ENCODE results near the gene SAMD3.
A peak's percentile ranks its signal among the peaks of the same experiment; 100 is the strongest.
"Not testable (repeated sequence)": the region's sequence is repeated elsewhere in the genome, so short reads cannot be mapped to it uniquely, and the experiment has no call there.

The SAMD3 gene

DNA sequence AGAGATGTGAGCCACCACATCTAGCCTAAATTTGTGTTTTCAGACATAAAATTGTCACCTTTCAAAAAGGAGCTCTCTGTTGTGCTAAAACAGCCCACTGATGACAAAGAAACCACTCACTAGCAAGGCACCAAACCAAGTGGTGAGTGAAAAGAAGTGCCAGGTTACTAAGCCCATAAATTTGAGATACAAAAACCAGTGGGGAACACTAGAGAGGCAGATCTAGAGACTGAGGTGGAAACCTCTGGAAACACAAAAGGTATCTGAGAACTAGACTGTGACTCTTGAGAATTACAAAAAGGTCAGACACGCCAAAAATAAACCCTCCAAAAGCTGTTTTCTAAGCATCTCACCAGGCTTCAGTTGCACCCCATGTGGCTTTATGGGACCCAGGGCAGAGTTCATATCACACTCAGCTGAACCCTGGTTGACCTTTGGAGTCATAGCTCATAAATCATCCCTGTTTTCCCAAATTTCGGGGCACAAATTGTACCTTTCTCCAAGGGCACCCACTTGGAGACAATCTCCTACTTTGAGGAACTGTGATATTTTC is 24.2 kb downstream of the SAMD3 start:
- TF ChIP-seq POLR2A (IDR thresholded peaks at IDR 0.05; ENCODE audit: low read length), result no peak
- no peak for TF ChIP-seq GATA1 (IDR thresholded peaks at IDR 0.05; ENCODE audit: low read depth, low read length)
- no peak for DNase-seq

DNA sequence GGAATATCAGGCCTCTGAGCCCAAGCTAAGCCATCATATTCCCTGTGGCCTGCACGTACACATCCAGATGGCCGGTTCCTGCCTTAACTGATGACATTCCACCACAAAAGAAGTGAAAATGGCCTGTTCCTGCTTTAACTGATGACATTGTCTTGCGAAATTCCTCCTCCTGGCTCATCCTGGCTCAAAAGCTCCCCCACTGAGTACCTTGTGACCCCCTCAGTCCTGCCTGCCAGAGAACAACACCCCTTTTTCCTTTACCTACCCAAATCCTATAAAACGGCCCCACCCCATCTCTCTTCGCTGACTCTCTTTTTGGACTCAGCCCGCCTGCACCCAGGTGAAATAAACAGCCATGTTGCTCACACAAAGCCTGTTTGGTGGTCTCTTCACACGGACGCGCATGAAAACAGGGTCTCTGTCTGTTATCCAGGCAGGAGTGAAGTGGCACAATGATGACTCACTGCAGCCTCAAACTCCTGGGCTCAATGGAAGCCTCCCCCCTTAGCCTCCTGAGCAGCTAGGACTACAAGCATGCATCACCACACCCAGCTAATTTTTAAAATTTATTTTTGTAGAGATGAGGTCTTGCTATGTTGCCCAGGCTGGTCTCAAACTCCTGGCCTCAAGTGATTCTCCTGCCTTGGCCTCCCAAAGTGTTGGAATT is 24.8 kb downstream of the SAMD3 start:
- DNase-seq, result not testable (repeated sequence)

DNA sequence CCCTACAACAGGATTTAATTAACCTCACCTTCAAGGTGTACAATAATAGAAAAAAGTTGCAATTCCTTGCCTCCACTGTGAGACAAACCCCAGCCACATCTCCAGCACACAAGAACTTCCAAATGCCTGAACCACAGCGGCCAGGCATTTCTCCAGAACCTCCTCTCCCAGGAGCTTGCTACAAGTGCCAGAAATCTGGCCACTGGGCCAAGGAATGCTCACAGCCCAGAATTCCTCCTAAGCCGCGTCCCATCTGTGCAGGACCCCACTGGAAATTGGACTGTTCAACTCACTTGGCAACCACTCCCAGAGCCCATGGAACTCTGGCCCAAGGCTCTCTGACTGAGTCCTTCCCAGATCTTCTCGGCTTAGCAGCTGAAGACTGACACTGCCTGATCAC is 28.3 kb downstream of the SAMD3 start:
- not testable (repeated sequence) for DNase-seq

DNA sequence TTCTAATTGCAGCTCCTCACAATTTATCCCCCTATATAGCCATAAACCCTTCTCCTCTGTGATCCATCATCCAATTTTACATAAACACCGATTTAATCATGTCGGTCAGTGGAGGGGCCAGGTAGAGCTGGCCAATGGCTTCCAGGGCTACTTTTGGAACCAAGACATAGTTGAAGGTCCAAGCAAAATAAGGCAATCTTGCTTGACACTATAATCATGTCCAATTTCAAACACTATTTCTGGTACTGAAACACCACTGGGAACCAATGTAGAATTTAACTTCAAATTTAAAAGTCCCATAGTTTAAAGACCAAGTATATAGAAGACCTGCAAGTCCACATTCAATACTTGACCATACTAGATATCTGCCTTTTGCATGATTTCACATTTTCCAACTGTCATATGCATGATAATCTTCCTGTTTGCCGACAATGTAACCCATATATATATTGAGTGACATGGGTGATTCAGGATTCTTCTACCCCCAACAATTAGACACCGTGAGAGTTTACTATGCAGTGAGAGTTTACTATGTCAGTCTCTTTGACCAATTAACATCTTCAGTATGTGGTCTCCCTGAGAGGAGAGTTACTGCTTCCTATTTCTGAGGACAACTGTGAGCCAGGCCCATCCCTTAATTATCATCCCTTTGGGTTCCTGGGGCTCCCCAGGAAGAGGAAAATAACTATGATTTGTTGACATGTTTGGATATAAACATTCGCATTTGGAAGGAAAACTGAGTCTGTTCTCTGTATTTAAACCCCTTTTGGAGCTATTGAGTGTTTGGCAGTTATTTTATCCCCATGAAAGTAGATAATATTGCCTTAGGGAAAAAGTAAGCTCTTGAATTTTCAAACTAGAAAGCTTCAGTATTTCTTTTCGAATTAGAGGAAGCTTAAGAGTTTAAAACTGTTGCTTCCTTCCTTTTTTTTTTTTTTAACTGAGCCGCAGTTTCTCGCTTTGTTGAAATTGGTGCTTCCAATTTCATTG is 31.8 kb downstream of the SAMD3 start:
- TF ChIP-seq POLR2A (IDR thresholded peaks at IDR 0.05; ENCODE audit: low read length), result no peak
- TF ChIP-seq GATA1 (IDR thresholded peaks at IDR 0.05; ENCODE audit: low read depth, low read length), result no peak
- DNase-seq, result peak in 1 of 2 experiments; percentile 4

DNA sequence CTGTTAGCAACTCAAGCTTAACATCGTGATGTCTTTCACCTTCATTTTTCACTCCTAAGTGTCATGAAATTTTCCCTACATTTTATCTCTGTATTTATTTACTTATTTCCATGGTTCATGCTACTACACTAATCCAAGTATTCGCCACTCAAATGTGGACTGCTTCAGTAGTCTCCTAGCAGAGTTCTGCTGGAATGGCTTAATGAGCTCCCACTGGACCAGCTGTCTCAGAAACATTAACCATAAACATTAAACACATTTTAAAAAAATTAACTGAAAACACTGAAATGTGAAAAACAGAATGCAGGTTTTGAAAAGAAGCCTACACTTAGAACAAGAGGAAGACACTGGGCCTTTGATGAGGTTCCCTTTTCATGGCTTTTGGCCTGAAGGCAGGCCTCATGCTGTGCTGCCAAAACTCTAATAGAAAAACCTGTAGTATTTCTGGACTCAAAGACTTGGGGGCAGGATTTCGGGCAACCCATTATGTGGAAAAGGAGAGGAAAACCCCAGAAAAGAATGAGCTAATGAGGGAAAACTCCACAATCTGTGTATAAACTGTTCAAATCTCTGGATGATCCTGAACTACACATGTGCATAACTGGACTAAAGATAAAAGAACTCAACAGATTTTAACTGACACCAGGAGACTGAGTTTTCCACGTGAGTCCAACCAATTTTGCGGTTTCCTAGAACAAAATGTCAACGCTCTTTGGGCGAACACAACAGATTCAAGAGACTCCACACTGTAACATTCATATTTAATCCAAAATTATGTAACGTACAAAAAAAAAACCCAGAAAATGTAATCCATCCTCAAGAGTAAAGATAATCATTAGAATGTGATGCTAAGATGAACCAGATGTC is 33.0 kb downstream of the SAMD3 start:
- no peak for TF ChIP-seq GATA1 (IDR thresholded peaks at IDR 0.05; ENCODE audit: low read depth, low read length)
- TF ChIP-seq POLR2A (IDR thresholded peaks at IDR 0.05; ENCODE audit: low read length), result no peak
- no peak for DNase-seq

DNA sequence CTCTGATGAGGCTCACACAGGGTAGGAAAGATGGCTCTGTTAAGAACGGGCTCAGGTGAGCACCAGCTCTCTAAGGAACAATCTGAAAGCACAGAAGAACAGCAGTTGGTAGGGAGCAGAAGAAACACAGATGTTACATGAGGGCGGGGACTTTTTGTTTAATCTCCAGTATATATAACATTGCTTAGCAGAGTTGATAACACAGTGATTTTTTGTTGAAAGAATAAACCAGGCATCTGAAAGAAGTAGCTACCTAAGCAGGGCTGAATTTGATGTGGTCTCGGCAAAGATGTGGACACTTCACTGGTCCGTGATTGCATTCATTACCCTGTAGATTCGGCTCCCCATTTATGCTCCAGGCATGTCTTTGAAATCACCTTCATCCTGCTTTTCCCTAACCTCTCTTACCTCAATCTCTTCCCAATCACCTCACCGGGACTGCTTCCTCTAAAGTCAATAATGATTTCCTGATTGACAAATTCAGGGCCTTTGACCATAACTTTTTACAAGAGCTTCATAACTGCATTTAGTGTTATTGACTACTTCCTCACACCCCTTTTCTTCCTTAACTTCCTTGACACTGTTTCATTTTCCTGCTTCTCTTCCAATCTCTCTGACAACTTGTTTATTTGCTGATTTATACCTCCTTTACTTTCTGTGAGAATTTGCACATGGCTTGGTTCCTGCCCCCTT is 34.4 kb downstream of the SAMD3 start:
- no peak for TF ChIP-seq GATA1 (IDR thresholded peaks at IDR 0.05; ENCODE audit: low read depth, low read length)
- TF ChIP-seq POLR2A (IDR thresholded peaks at IDR 0.05; ENCODE audit: low read length), result no peak
- peak in 1 of 2 experiments; percentile 5 for DNase-seq

DNA sequence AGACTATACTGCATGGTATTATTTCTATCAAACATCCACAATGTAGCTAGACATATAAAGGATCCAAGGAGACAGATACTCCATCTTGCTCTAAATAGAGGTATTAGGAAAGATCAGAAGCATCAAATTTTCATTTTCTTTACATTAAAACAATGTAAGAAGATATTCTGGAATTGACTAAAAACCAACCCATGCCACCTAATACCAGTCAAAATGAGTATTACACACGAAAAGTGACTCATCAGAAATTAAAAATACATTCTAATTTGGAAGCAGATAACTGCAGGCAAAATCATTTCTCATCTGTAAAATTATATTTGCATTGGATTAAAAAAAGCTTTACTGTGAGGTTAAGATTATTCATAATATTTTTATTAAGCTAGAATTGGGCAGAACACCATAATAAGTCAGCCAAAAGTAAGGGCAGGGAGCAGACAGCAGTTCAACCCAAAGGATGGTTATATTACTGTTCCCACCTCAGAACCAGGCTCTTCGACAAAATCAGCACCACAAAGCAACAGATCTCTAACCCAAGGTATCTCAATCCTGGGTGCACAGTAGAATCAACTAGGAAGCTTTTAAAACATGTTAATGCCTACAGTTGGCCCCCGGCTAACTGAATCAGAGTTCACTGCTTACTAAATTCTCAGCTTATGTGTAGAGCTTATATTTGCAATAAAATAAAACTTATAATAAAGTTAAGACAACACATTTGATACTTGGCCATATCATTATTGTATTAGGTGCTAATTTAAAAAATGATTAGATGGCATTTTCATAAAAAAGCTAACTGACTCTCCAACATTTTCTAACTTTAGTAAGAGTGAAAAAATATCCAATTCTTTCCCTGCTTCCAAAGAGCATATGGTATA is 35.2 kb downstream of the SAMD3 start:
- no peak for TF ChIP-seq GATA1 (IDR thresholded peaks at IDR 0.05; ENCODE audit: low read depth, low read length)
- no peak for TF ChIP-seq POLR2A (IDR thresholded peaks at IDR 0.05; ENCODE audit: low read length)
- DNase-seq, result no peak

DNA sequence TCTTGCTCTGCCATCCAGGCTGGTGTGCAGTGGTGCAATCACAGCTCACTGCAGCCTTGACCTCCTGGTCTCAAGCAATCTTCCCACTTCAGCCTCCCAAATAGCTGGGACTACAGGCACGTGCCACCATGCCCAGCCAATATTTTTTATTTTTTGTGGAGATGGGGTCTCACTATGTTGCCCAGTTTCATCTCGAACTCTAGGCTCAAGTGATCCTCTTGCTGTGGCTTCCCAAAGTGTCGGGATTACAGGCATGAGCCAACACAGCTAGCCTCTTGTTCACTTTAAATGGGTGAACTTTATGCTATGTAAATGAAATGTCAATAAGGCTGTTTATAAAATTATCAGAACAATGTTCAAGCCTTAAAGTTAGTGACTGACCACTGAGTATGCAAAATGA is 37.1 kb downstream of the SAMD3 start:
- no peak for TF ChIP-seq GATA1 (IDR thresholded peaks at IDR 0.05; ENCODE audit: low read depth, low read length)
- TF ChIP-seq POLR2A (IDR thresholded peaks at IDR 0.05; ENCODE audit: low read length), result no peak
- DNase-seq, result no peak

DNA sequence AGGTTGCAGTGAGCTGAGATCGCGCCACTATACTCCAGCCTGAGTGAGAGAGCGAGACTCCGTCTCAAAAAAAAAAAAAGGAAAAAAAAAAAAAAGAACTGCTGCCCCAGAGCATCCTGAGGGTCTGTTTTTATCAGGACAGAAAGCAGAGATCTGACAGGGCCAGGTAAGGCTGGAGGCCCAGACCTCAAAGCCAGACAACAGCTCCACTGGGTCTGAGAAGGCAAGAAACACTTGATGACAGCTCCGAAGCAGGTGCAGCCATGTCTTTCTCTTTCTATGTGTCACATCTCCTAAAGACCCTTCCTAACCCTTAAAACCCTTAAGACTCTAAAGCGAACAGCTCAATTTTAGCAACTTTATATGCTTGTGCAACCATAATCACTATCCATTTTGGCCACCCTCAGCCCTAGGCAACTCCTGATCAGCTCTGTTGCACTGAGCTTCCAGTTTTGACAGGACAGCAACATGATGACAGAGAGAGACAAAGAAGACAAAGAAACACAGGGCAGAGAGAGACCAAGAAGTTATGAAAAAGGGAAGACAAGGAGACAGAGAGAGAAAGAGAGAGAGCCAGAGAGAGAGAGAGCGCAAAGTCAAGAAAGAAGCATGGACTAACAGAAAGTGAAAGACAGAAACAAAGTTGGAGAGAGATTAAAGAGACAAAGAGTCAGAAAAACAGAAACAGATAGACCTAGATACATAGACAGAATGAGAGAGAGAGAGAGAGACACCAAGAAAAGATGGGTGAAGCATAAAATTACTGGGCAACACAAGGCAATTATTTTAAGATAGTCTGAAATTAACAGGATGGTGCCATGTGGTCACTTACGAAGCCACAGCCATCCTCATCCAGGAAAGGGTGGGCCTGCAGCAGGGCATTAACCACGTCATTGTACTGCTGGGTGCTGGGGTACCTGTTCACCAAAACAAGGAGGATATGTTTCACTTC is 39.2 kb downstream of the SAMD3 start:
- TF ChIP-seq POLR2A (IDR thresholded peaks at IDR 0.05; ENCODE audit: low read length) (no peak), GATA1 (IDR thresholded peaks at IDR 0.05; ENCODE audit: low read depth, low read length) (no peak)
- DNase-seq, result no peak

DNA sequence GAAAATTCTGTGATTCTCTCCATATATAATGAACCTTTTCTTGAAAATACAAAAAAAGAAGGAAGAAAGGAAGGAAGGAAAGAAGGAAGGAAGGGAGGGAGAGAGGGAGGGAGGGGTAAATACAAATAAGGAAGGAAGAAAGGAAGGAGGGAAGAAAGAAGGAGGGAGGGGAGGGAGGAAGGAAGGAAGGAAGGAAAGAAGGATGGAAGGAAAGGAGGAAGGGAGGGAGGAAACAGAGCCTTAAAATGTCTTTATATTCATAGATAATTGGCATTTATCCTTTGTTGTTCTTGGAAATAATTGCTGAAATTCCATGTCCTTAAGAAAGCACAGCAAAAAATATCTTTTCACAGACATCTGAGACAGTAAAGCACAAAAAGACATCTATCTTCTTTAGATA is 40.3 kb downstream of the SAMD3 start:
- TF ChIP-seq POLR2A (IDR thresholded peaks at IDR 0.05; ENCODE audit: low read length) (no peak), GATA1 (IDR thresholded peaks at IDR 0.05; ENCODE audit: low read depth, low read length) (no peak)
- DNase-seq, result no peak

DNA sequence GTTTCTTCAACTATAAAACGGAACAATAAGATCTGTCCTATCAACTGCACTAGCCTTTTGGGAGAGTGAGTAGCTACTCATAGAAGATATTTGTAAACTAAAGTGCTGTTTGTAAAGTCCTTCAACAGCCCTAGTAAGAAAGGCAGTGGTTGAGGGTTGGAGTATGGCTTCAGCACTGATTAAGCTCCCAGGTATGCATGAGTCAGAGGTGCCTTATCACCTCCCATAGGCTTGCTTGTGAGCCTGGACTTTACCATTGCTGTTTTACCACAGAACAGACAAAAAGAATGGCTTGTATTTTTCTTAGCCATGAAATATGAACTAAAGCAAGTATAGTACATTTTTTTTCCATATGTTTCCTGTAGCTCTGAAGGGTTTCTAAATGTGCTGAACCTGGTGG is 44.1 kb downstream of the SAMD3 start:
- TF ChIP-seq POLR2A (IDR thresholded peaks at IDR 0.05; ENCODE audit: low read length), result no peak
- DNase-seq, result no peak
